GM12878 (cell line): ENCODE results near the gene TANK. TPM values are rescaled to one million over a fixed set of nuclear protein-coding genes. Genes with fewer than 3 reads are reported as not detected.

Source experiments
- BRCA1 ChIP-seq: IDR thresholded peaks from 2 replicates; pipeline ENCODE4 v1.6.1; 2011; ENCODE audit warnings: low read depth, low read length, improper control_type of control experiment
- CBFB ChIP-seq: IDR thresholded peaks from 2 replicates; pipeline ENCODE4 v1.6.1; 2016; ENCODE audit warnings: antibody characterized with exemption, low read depth
- EED ChIP-seq: sonication (generic); IDR thresholded peaks from 2 replicates; pipeline ENCODE4 v1.6.1; 2016; ENCODE audit warnings: antibody characterized with exemption, low read depth
- FOS ChIP-seq: IDR thresholded peaks from 3 replicates; pipeline ENCODE4 v1.6.1; 2011; ENCODE audit warnings: borderline replicate concordance; ENCODE audit not compliant: insufficient read length; ENCODE audit errors: extremely low read depth
- JUNB ChIP-seq: IDR thresholded peaks from 2 replicates; pipeline ENCODE4 v1.6.1; 2016; ENCODE audit warnings: antibody characterized with exemption, mild to moderate bottlenecking
- MEF2A ChIP-seq: IDR thresholded peaks from 2 replicates; pipeline ENCODE4 v1.6.1; 2011; ENCODE audit warnings: low read depth, mild to moderate bottlenecking, low read length, moderate library complexity; ENCODE audit not compliant: insufficient read depth
- MTA2 ChIP-seq: fragments of 450-650 bp; IDR thresholded peaks from 2 replicates; pipeline ENCODE4 v1.6.1; 2016; ENCODE audit warnings: low read depth, mild to moderate bottlenecking, moderate library complexity
- MTA3 ChIP-seq: IDR thresholded peaks from 2 replicates; pipeline ENCODE4 v1.6.1; 2012; ENCODE audit warnings: low read length, inconsistent platforms, borderline replicate concordance
- NFIC ChIP-seq: IDR thresholded peaks from 2 replicates; pipeline ENCODE4 v1.6.1; 2012; ENCODE audit warnings: low read depth, mild to moderate bottlenecking, inconsistent platforms, low read length, moderate library complexity
- NFXL1 ChIP-seq: fragments of 450-650 bp; IDR thresholded peaks from 2 replicates; pipeline ENCODE4 v1.6.1; 2017; ENCODE audit warnings: antibody characterized with exemption, mild to moderate bottlenecking, borderline replicate concordance
- NFYB ChIP-seq: IDR thresholded peaks from 2 replicates; pipeline ENCODE4 v1.6.1; 2011; ENCODE audit warnings: low read depth, mild to moderate bottlenecking, low read length, improper control_type of control experiment, moderate library complexity; ENCODE audit not compliant: insufficient read depth
- NR2C1 ChIP-seq: fragments of 450-650 bp; IDR thresholded peaks from 2 replicates; pipeline ENCODE4 v1.6.1; 2017; ENCODE audit warnings: antibody characterized with exemption, mild to moderate bottlenecking, moderate library complexity
- PAX8 ChIP-seq: fragments of 450-650 bp; IDR thresholded peaks from 2 replicates; pipeline ENCODE4 v1.6.1; 2017; ENCODE audit warnings: mild to moderate bottlenecking, moderate library complexity
- RCOR1 ChIP-seq: conservative IDR thresholded peaks from 2 replicates; pipeline ENCODE4 v1.6.1; 2012; ENCODE audit warnings: low read depth, low read length, improper control_type of control experiment
- RUNX3 ChIP-seq: IDR thresholded peaks from 2 replicates; pipeline ENCODE4 v1.6.1; 2012; ENCODE audit warnings: low read length, inconsistent platforms
- SP1 ChIP-seq: IDR thresholded peaks from one replicate; pipeline ENCODE4 v1.6.1; 2011; ENCODE audit warnings: low read depth, low read length
- SPI1 ChIP-seq: IDR thresholded peaks from 2 replicates; pipeline ENCODE4 v1.6.1; 2011; ENCODE audit warnings: low read depth, mild to moderate bottlenecking, low read length, moderate library complexity, borderline replicate concordance; ENCODE audit not compliant: insufficient read depth
- SREBF2 ChIP-seq: IDR thresholded peaks from 2 replicates; pipeline ENCODE4 v1.6.1; 2012; ENCODE audit warnings: mild to moderate bottlenecking, low read length
- TCF12 ChIP-seq: IDR thresholded peaks from 2 replicates; pipeline ENCODE4 v1.6.1; 2011; ENCODE audit warnings: low read depth, mild to moderate bottlenecking, low read length
- YY1 ChIP-seq: IDR thresholded peaks from 2 replicates; pipeline ENCODE4 v1.6.1; 2011; ENCODE audit warnings: low read depth, mild to moderate bottlenecking, low read length
- polyA plus RNA-seq, 11 experiments: library from polyadenylated mRNA; depleted of rRNA in 4 of 11; unstranded in 6 of 11; stranded (reverse) in 5 of 11; fragments of >200 nt; fragmentation: Nextera tagmentation in 4 of 11; fragmentation: Illumina TruSeq in 1 of 11; extraction: Ambion mirVana in 4 of 11; extraction: Trizol in 1 of 11; gene quantifications; 1 replicate in 1 of 11; 2 replicates in 10 of 11; pipeline versions ENCODE4 v1.2.1 to v1.2.3, GENCODE V29; 2011 to 2016; ENCODE audit warnings: inconsistent platforms in 2 of 11, missing spikeins in 2 of 11, low read depth in 1 of 11
- total RNA-seq, 4 experiments: library from RNA; depleted of rRNA in 3 of 4; stranded (reverse); fragments of >200 nt in 3 of 4; fragmentation: Illumina TruSeq in 1 of 4; extraction: Trizol in 1 of 4; gene quantifications; 2 replicates each; pipeline versions ENCODE4 v1.2.1 to v1.2.3, GENCODE V29; 2013 to 2021
- TF ChIP-seq, protein P1 (sequence below): IDR thresholded peaks from 2 replicates; pipeline ENCODE4 v1.6.1; 2012; ENCODE audit warnings: mild to moderate bottlenecking, low read depth, low read length
- TF ChIP-seq, protein P2 (sequence below): fragments of 450-650 bp; IDR thresholded peaks from 2 replicates; pipeline ENCODE4 v1.6.1; 2017; ENCODE audit warnings: low read depth, mild to moderate bottlenecking, moderate library complexity
- TF ChIP-seq, protein P3 (sequence below): fragments of 150-350 bp; IDR thresholded peaks from 2 replicates; pipeline ENCODE4 v1.6.1; 2016; ENCODE audit warnings: low read depth, low read length
- TF ChIP-seq, protein P4 (sequence below): IDR thresholded peaks from 2 replicates; pipeline ENCODE4 v1.6.1; 2011; ENCODE audit warnings: mild to moderate bottlenecking, low read depth, low read length, moderate library complexity; ENCODE audit not compliant: insufficient replicate concordance

TANK gene
- total and polyA plus RNA-seq, 10 of the 15 experiments (the other 5 are each of a cell fraction or from before 2014, with no cell fraction given) = 48.6 to 127 (median 103) TPM

DNA sequence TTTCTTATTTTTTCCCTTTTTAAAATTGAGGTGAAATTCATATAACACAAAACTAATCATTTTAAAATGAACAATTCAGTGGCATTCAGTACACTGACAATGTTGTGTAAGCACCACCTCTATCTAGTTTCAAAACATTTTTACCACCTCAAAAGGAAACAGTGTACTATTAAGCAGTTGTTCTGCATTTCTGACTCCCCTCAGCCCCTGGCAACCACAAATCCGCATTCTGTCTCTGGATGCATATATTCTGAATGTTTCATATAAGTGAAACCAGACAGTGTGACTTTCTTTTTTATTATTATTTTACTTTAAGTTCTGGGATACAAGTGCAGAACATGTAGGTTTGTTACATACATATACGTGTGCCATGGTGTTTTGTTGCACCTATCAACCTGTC is 19.2 kb upstream of the TANK start (continued):
- TF ChIP-seq, protein P1, sequence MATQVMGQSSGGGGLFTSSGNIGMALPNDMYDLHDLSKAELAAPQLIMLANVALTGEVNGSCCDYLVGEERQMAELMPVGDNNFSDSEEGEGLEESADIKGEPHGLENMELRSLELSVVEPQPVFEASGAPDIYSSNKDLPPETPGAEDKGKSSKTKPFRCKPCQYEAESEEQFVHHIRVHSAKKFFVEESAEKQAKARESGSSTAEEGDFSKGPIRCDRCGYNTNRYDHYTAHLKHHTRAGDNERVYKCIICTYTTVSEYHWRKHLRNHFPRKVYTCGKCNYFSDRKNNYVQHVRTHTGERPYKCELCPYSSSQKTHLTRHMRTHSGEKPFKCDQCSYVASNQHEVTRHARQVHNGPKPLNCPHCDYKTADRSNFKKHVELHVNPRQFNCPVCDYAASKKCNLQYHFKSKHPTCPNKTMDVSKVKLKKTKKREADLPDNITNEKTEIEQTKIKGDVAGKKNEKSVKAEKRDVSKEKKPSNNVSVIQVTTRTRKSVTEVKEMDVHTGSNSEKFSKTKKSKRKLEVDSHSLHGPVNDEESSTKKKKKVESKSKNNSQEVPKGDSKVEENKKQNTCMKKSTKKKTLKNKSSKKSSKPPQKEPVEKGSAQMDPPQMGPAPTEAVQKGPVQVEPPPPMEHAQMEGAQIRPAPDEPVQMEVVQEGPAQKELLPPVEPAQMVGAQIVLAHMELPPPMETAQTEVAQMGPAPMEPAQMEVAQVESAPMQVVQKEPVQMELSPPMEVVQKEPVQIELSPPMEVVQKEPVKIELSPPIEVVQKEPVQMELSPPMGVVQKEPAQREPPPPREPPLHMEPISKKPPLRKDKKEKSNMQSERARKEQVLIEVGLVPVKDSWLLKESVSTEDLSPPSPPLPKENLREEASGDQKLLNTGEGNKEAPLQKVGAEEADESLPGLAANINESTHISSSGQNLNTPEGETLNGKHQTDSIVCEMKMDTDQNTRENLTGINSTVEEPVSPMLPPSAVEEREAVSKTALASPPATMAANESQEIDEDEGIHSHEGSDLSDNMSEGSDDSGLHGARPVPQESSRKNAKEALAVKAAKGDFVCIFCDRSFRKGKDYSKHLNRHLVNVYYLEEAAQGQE = no peak
- TF ChIP-seq BRCA1 = no peak
- TF ChIP-seq NFIC = peak; percentile 53; the same call in 1 of the 2 replicates
- peak; percentile 90 for TF ChIP-seq RUNX3
- TF ChIP-seq FOS = no peak
- TF ChIP-seq SPI1 = no peak
- no peak for TF ChIP-seq NFXL1
- TF ChIP-seq SREBF2 = no peak
- TF ChIP-seq PAX8 = no peak
- TF ChIP-seq YY1 = no peak
- TF ChIP-seq SP1 = no peak
- TF ChIP-seq, protein P2, sequence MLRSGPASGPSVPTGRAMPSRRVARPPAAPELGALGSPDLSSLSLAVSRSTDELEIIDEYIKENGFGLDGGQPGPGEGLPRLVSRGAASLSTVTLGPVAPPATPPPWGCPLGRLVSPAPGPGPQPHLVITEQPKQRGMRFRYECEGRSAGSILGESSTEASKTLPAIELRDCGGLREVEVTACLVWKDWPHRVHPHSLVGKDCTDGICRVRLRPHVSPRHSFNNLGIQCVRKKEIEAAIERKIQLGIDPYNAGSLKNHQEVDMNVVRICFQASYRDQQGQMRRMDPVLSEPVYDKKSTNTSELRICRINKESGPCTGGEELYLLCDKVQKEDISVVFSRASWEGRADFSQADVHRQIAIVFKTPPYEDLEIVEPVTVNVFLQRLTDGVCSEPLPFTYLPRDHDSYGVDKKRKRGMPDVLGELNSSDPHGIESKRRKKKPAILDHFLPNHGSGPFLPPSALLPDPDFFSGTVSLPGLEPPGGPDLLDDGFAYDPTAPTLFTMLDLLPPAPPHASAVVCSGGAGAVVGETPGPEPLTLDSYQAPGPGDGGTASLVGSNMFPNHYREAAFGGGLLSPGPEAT = no peak
- 0 out of 2 replicates have a peak, but pooled peaks have one; percentile 21 for TF ChIP-seq EED
- no peak for TF ChIP-seq MTA3
- TF ChIP-seq CBFB = peak; percentile 51; the same call in 1 of the 2 replicates
- TF ChIP-seq MEF2A = 0 out of 2 replicates have a peak, but pooled peaks have one; percentile 21
- TF ChIP-seq MTA2 = no peak
- no peak for TF ChIP-seq NFYB
- no peak for TF ChIP-seq NR2C1
- TF ChIP-seq JUNB = peak; percentile 35; the same call in 1 of the 2 replicates
- TF ChIP-seq, protein P3, sequence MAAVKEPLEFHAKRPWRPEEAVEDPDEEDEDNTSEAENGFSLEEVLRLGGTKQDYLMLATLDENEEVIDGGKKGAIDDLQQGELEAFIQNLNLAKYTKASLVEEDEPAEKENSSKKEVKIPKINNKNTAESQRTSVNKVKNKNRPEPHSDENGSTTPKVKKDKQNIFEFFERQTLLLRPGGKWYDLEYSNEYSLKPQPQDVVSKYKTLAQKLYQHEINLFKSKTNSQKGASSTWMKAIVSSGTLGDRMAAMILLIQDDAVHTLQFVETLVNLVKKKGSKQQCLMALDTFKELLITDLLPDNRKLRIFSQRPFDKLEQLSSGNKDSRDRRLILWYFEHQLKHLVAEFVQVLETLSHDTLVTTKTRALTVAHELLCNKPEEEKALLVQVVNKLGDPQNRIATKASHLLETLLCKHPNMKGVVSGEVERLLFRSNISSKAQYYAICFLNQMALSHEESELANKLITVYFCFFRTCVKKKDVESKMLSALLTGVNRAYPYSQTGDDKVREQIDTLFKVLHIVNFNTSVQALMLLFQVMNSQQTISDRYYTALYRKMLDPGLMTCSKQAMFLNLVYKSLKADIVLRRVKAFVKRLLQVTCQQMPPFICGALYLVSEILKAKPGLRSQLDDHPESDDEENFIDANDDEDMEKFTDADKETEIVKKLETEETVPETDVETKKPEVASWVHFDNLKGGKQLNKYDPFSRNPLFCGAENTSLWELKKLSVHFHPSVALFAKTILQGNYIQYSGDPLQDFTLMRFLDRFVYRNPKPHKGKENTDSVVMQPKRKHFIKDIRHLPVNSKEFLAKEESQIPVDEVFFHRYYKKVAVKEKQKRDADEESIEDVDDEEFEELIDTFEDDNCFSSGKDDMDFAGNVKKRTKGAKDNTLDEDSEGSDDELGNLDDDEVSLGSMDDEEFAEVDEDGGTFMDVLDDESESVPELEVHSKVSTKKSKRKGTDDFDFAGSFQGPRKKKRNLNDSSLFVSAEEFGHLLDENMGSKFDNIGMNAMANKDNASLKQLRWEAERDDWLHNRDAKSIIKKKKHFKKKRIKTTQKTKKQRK = no peak
- no peak for TF ChIP-seq TCF12
- TF ChIP-seq RCOR1 = no peak
- TF ChIP-seq, protein P4, sequence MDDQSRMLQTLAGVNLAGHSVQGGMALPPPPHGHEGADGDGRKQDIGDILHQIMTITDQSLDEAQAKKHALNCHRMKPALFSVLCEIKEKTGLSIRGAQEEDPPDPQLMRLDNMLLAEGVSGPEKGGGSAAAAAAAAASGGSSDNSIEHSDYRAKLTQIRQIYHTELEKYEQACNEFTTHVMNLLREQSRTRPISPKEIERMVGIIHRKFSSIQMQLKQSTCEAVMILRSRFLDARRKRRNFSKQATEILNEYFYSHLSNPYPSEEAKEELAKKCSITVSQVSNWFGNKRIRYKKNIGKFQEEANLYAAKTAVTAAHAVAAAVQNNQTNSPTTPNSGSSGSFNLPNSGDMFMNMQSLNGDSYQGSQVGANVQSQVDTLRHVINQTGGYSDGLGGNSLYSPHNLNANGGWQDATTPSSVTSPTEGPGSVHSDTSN = no peak
